HG03354 (cell line): ENCODE data around the gene ZDHHC6.
"Not testable (repeated sequence)": the region's sequence is repeated elsewhere in the genome, so short reads cannot be mapped to it uniquely, and the experiment has no call there.

Experiments used
- ATAC-seq: cut with Tn5 transposase; IDR thresholded peaks from one replicate; pipeline ENCODE4 v1.9.1; 2021; ENCODE audit warnings: mild to moderate bottlenecking; ENCODE audit not compliant: unreplicated experiment, poor library complexity, severe bottlenecking

ZDHHC6 gene

GRCh38 chr10:112394475-112394875, 52.2 kb downstream of the ZDHHC6 start:
- no peak for ATAC-seq

GRCh38 chr10:112393827-112394226, 52.9 kb downstream of the ZDHHC6 start:
- no peak for ATAC-seq

GRCh38 chr10:112393341-112393740, 53.4 kb downstream of the ZDHHC6 start:
- no peak for ATAC-seq

GRCh38 chr10:112390125-112390703, 56.5 kb downstream of the ZDHHC6 start:
- peak; percentile 30 for ATAC-seq

GRCh38 chr10:112389271-112389822, 57.4 kb downstream of the ZDHHC6 start:
- peak; percentile 83 for ATAC-seq

- no peak for ATAC-seq
These were observed 58.2 kb downstream of the ZDHHC6 start for GRCh38 chr10:112388548-112388947.

- ATAC-seq: not testable (repeated sequence)
These were observed 58.7 kb downstream of the ZDHHC6 start for GRCh38 chr10:112388056-112388455.

- ATAC-seq: no peak
These were observed 61.5 kb downstream of the ZDHHC6 start for GRCh38 chr10:112385201-112385600.

GRCh38 chr10:112384141-112384540, 62.6 kb downstream of the ZDHHC6 start:
- ATAC-seq: no peak

- no peak for ATAC-seq
These were observed 63.4 kb downstream of the ZDHHC6 start for GRCh38 chr10:112383325-112383724.

- ATAC-seq: no peak
These were observed 64.0 kb downstream of the ZDHHC6 start for GRCh38 chr10:112382515-112383235.
